ENCODE measurements around the gene HYLS1.

The HYLS1 gene

GRCh38 chr11:125945011-125945796 lies 57.7 kb downstream of the HYLS1 start:
- no peak for TF ChIP-seq CTCF (IDR thresholded peaks at IDR 0.05; ENCODE audit: insufficient read depth, low read depth, low read length, missing control alignments)
- no peak for DNase-seq (ENCODE audit: low read depth)
- H3K4me3 ChIP-seq (ENCODE audit: low read depth, low read length): no peak overlapping the region

DNA sequence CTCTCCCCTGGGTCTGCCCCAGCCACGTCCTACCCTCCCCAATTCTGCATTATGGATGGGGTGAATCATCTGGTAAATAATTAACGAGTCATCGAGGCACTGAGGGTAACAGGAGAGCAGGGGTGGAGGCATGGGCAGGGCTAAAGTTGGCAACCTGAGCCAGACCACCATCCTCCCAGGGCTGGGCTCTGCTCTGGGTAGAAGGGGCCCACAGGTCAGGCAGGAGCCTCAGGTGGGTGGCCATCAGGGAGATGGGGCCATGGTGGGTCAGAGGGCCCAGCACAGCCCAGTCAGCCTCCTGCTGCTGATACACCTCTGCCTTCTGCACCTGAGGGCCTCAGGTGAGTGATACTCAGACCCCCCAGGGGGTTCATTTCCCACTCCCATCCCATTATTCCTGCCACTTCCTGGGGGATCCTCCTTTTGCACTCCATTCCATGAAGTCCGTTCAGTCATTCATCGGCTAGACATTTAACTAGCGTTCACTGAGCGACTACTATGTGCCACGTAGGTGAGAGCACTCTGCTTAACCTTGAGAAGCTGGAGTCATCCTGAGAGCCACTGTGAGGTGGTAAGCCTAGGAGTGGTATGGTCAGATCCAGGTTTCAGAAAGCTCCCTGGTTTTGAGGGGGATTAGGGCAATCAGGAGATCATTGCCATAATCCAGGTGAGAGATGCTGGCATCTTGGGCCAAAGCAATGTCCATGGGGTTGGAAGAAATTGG lies 58.5 kb downstream of the HYLS1 start, which contains the start of gene VSIG10L2:
VSIG10L2 (plus strand) TSS at position 248 of the 724 bp plus-strand sequence; CDS start at position 260, 12 bp downstream.
- no peak for TF ChIP-seq CTCF (IDR thresholded peaks at IDR 0.05; ENCODE audit: insufficient read depth, low read depth, low read length, missing control alignments)
- DNase-seq (ENCODE audit: low read depth): no peak
- no peak within 1 kb of the TSS for H3K4me3 ChIP-seq (ENCODE audit: low read depth, low read length)

GRCh38 chr11:125946712-125947418 lies 59.4 kb downstream of the HYLS1 start:
- no peak for DNase-seq (ENCODE audit: low read depth)
- TF ChIP-seq CTCF (IDR thresholded peaks at IDR 0.05; ENCODE audit: insufficient read depth, low read depth, low read length, missing control alignments): no peak
- H3K4me3 ChIP-seq (ENCODE audit: low read depth, low read length): no peak overlapping the region

DNA sequence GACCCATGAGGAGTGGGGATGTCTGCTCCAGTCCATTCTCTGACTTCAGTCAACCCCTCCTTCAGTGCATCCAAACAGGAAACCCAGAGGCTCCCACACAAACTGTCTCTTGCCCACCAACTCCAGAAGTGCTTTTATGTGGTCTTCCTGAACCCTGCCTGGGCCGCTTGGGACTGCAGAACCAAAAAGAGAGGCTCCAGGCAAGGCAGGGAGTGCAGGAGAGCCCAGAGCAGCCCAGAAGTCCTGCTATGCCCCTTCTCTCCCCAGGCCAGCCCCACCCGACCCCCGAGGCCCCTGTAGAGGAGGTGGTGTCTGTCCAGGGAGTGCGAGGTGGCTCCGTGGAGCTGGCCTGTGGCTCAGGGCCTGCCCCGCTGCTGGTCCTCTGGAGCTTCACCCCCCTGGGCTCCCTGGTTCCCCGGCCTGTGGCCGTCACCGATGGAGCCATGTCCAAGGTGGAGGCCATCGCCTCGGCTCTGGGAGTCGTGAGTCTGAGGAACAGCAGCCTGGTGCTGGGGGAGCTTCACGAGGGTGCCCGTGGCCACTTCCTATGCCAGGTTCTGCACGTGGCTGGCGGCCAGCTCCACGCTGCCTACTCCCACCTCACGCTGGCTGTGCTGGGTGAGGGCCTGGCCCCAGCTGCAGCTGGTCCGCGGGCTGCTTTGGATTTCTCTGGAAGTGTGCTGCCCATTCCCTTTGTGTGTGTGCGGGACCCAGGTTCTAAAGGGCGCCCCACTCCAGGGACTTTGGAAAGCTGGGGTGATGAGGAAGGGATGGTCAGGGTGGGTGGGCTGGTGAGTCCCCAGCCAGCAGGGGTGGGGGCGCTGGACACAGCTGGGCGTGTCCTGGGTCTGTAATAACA lies 60.2 kb downstream of the HYLS1 start:
- H3K4me3 ChIP-seq (ENCODE audit: low read depth, low read length): no peak overlapping the region
- DNase-seq (ENCODE audit: low read depth): no peak
- no peak for TF ChIP-seq CTCF (IDR thresholded peaks at IDR 0.05; ENCODE audit: insufficient read depth, low read depth, low read length, missing control alignments)

- DNase-seq (ENCODE audit: low read depth): no peak
- no peak for TF ChIP-seq CTCF (IDR thresholded peaks at IDR 0.05; ENCODE audit: insufficient read depth, low read depth, low read length, missing control alignments)
- H3K4me3 ChIP-seq (ENCODE audit: low read depth, low read length): no peak overlapping the region
Measured at GRCh38 chr11:125948278-125949051, 61.0 kb downstream of the HYLS1 start.
